H9 (cell line): ENCODE results near the gene HOATZ. TPM values are rescaled to one million over a fixed set of nuclear protein-coding genes. Genes with fewer than 3 reads are reported as not detected.

ENCODE experiments used
- DNase-seq: peaks from one replicate; pipeline ENCODE4 v3.0.0-alpha.2; 2017
- H2AFZ ChIP-seq: one replicate; pipeline ENCODE4 v1.6.1; 2013; ENCODE audit warnings: mild to moderate bottlenecking, low read length, control low read depth, moderate library complexity
- H2AK5ac ChIP-seq: 2 replicates; pipeline ENCODE4 v1.6.1; 2013; ENCODE audit warnings: low read length, control low read depth, mixed read lengths; ENCODE audit not compliant: insufficient read length
- H2BK120ac ChIP-seq: one replicate; pipeline ENCODE4 v1.6.1; 2013; ENCODE audit warnings: low read depth, mild to moderate bottlenecking, low read length, control low read depth, inconsistent platforms; ENCODE audit not compliant: poor library complexity, severe bottlenecking
- H2BK12ac ChIP-seq: 2 replicates; pipeline ENCODE4 v1.6.1; 2013; ENCODE audit warnings: low read length, control low read depth, mixed read lengths, low read depth; ENCODE audit not compliant: insufficient read length
- H2BK15ac ChIP-seq: 2 replicates; pipeline ENCODE4 v1.6.1; 2013; ENCODE audit warnings: low read depth, low read length, control low read depth
- H2BK20ac ChIP-seq: one replicate; pipeline ENCODE4 v1.6.1; 2013; ENCODE audit warnings: low read depth, mild to moderate bottlenecking, low read length, control low read depth, inconsistent platforms; ENCODE audit not compliant: poor library complexity, severe bottlenecking
- H2BK5ac ChIP-seq: 2 replicates; pipeline ENCODE4 v1.6.1; 2013; ENCODE audit warnings: low read length, control low read depth, mixed read lengths; ENCODE audit not compliant: insufficient read length
- H3K14ac ChIP-seq: 2 replicates; pipeline ENCODE4 v1.6.1; 2013; ENCODE audit warnings: low read length, control low read depth; ENCODE audit not compliant: insufficient read depth
- H3K18ac ChIP-seq: 2 replicates; pipeline ENCODE4 v1.6.1; 2013; ENCODE audit warnings: low read depth, mild to moderate bottlenecking, mixed read lengths, low read length, control low read depth; ENCODE audit not compliant: insufficient read length
- H3K23ac ChIP-seq: 2 replicates; pipeline ENCODE4 v1.6.1; 2013; ENCODE audit warnings: low read length, control low read depth, mixed read lengths, low read depth; ENCODE audit not compliant: insufficient read length
- H3K23me2 ChIP-seq: 2 replicates; pipeline ENCODE4 v1.6.1; 2013; ENCODE audit warnings: low read depth, mild to moderate bottlenecking, mixed read lengths, low read length, control low read depth; ENCODE audit not compliant: insufficient read length, poor library complexity, severe bottlenecking
- H3K27ac ChIP-seq: 2 replicates; pipeline ENCODE4 v1.5.1; 2013; ENCODE audit warnings: low read length, control low read depth, mixed read lengths, low read depth; ENCODE audit not compliant: insufficient read length
- H3K27me3 ChIP-seq: 2 replicates; pipeline ENCODE4 v1.6.1; 2013; ENCODE audit warnings: low read length, control low read depth, inconsistent platforms; ENCODE audit not compliant: insufficient read depth
- H3K4ac ChIP-seq: 2 replicates; pipeline ENCODE4 v1.6.1; 2013; ENCODE audit warnings: low read depth, mild to moderate bottlenecking, control low read depth, inconsistent platforms, low read length, moderate library complexity
- H3K4me1 ChIP-seq: 2 replicates; pipeline ENCODE4 v1.6.1; 2013; ENCODE audit warnings: low read length, control low read depth, inconsistent platforms; ENCODE audit not compliant: insufficient read depth
- H3K4me2 ChIP-seq: 2 replicates; pipeline ENCODE4 v1.6.1; 2013; ENCODE audit warnings: low read length, control low read depth, mixed read lengths; ENCODE audit not compliant: insufficient read length, insufficient read depth
- H3K56ac ChIP-seq: 2 replicates; pipeline ENCODE4 v1.6.1; 2013; ENCODE audit warnings: low read depth, mild to moderate bottlenecking, mixed read lengths, low read length, control low read depth; ENCODE audit not compliant: insufficient read length
- H3K79me1 ChIP-seq: 2 replicates; pipeline ENCODE4 v1.6.1; 2013; ENCODE audit warnings: low read depth, mild to moderate bottlenecking, moderate library complexity, low read length, control low read depth, inconsistent platforms; ENCODE audit not compliant: insufficient read depth, poor library complexity, severe bottlenecking
- H3K79me2 ChIP-seq: 2 replicates; pipeline ENCODE4 v1.6.1; 2013; ENCODE audit warnings: low read length, control low read depth, inconsistent platforms; ENCODE audit not compliant: insufficient read depth
- H3K9ac ChIP-seq: 2 replicates; pipeline ENCODE4 v1.6.1; 2013; ENCODE audit warnings: low read length, control low read depth, mixed read lengths; ENCODE audit not compliant: insufficient read length; ENCODE audit errors: extremely low read depth
- H3K9me3 ChIP-seq: one replicate; pipeline ENCODE4 v1.6.1; 2013; ENCODE audit warnings: low read depth, low read length, inconsistent platforms; ENCODE audit not compliant: control insufficient read depth
- H3T11ph ChIP-seq: one replicate; pipeline ENCODE4 v1.6.1; 2013; ENCODE audit warnings: mild to moderate bottlenecking, low read length, control low read depth, inconsistent platforms
- H4K20me1 ChIP-seq: one replicate; pipeline ENCODE4 v1.6.1; 2013; ENCODE audit not compliant: control insufficient read depth, insufficient read length, insufficient read depth
- H4K5ac ChIP-seq: 2 replicates; pipeline ENCODE4 v1.6.1; 2013; ENCODE audit warnings: low read depth, mild to moderate bottlenecking, mixed read lengths, low read length, control low read depth; ENCODE audit not compliant: insufficient read length
- H4K8ac ChIP-seq: replicated peaks from 2 replicates; pipeline ENCODE4 v1.6.1; 2013; ENCODE audit warnings: low read length, control low read depth, mixed read lengths, low read depth; ENCODE audit not compliant: insufficient read length
- H4K91ac ChIP-seq: 2 replicates; pipeline ENCODE4 v1.6.1; 2013; ENCODE audit warnings: low read depth, mild to moderate bottlenecking, moderate library complexity, mixed read lengths, low read length, control low read depth; ENCODE audit not compliant: insufficient read length
- H3K27ac Mint-ChIP-seq, 3 experiments: 2 replicates in 2 of 3; 3 replicates in 1 of 3; pipeline ENCODE4 v1.8.0; 2020 to 2021; ENCODE audit warnings: mixed read lengths in 3 of 3, mild to moderate bottlenecking in 1 of 3, moderate library complexity in 1 of 3
- H3K27me3 Mint-ChIP-seq: 2 replicates; pipeline ENCODE4 v1.8.0; 2021; ENCODE audit warnings: low read depth, mild to moderate bottlenecking, moderate library complexity, mixed read lengths
- H3K36me3 Mint-ChIP-seq, 3 experiments: 2 replicates in 2 of 3; 3 replicates in 1 of 3; pipeline ENCODE4 v1.8.0; 2020 to 2021; ENCODE audit warnings: low read depth in 3 of 3, mixed read lengths in 3 of 3; ENCODE audit not compliant: insufficient read depth in 1 of 3
- H3K4me1 Mint-ChIP-seq, 2 experiments: 2 replicates each; pipeline ENCODE4 v1.8.0; 2020; ENCODE audit warnings: mixed read lengths in 2 of 2
- H3K4me3 Mint-ChIP-seq, 2 experiments: 2 replicates in 1 of 2; 3 replicates in 1 of 2; pipeline ENCODE4 v1.8.0; 2020 to 2021; ENCODE audit warnings: mild to moderate bottlenecking in 2 of 2, mixed read lengths in 2 of 2, moderate library complexity in 1 of 2
- H3K9me3 Mint-ChIP-seq, 2 experiments: 2 replicates in 1 of 2; 3 replicates in 1 of 2; pipeline ENCODE4 v1.8.0; 2020; ENCODE audit warnings: mild to moderate bottlenecking in 2 of 2, mixed read lengths in 2 of 2, moderate library complexity in 1 of 2
- WGBS: extraction: QIAGEN DNeasy Blood & Tissue Kit; methylation state at CpG from one replicate; pipeline ENCODE4 v1.1.7; 2013; ENCODE audit warnings: missing lambda C conversion rate, low lambda C conversion rate, mixed read lengths; ENCODE audit not compliant: insufficient read length; ENCODE audit errors: extremely low coverage; 5-methylcytosine and 5-hydroxymethylcytosine counted together
- total RNA-seq: library from RNA; stranded (reverse); gene quantifications from 2 replicates; pipeline ENCODE4 v1.2.1, GENCODE V29; 2021
- TF ChIP-seq, protein P1 (sequence below): fragments of 200-600 bp; sonication (generic); conservative IDR thresholded peaks from 3 replicates; pipeline ENCODE4 v1.8.0; 2021; ENCODE audit warnings: antibody characterized with exemption, mild to moderate bottlenecking

Gene HOATZ
- total RNA-seq, 1 experiment from 2014 or later = not detected

DNA sequence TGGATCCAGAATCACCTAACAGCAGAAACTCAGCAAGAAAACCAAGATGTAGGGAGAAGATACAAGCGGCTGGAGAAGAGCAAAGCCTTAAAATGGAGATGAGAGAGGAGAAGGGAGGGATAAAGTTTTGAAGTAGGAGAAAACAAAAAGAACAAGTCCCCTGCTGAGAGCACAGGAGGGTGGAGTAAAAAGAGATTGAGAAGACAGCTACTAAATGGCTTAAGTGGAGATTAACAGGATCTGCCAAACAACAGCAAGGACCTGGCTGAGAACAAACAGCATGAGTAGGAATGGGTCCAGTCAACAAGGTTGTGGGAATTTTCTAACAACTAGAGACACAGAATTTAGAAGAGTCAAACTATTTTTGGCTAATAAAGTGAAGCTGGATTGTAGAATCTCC, 20.5 kb upstream of the HOATZ start:
- H2BK12ac ChIP-seq = no peak overlapping the region
- H2AFZ ChIP-seq = no peak overlapping the region
- Mint-ChIP-seq H3K4me3 (no peak overlapping the region), H3K4me1 (peaks cover 15 to 20% of the 10 kb centered on the region in 2 experiments), H3K27ac (no peak overlapping the region; a peak in 1 of 7 replicates), H3K27me3 (peaks cover 30% of the 10 kb centered on the region), H3K36me3 (no peaks in the 10 kb centered on the region), H3K9me3 (peaks cover 2% of the 10 kb centered on the region in 2 experiments; a peak in 2 of 5 replicates)
- WGBS = no CpG with 5 or more reads among the region's 1 CpG
- H3K27ac ChIP-seq = no peak overlapping the region
- no peaks in the 10 kb centered on the region for H3K23me2 ChIP-seq
- H3K79me2 ChIP-seq = no peaks in the 10 kb centered on the region
- no peak overlapping the region for H3K4me2 ChIP-seq
- TF ChIP-seq, protein P1, sequence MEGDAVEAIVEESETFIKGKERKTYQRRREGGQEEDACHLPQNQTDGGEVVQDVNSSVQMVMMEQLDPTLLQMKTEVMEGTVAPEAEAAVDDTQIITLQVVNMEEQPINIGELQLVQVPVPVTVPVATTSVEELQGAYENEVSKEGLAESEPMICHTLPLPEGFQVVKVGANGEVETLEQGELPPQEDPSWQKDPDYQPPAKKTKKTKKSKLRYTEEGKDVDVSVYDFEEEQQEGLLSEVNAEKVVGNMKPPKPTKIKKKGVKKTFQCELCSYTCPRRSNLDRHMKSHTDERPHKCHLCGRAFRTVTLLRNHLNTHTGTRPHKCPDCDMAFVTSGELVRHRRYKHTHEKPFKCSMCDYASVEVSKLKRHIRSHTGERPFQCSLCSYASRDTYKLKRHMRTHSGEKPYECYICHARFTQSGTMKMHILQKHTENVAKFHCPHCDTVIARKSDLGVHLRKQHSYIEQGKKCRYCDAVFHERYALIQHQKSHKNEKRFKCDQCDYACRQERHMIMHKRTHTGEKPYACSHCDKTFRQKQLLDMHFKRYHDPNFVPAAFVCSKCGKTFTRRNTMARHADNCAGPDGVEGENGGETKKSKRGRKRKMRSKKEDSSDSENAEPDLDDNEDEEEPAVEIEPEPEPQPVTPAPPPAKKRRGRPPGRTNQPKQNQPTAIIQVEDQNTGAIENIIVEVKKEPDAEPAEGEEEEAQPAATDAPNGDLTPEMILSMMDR = no peak
- no peaks in the 10 kb centered on the region for H3K9me3 ChIP-seq
- no peak overlapping the region for H2BK15ac ChIP-seq
- no peaks in the 10 kb centered on the region for H4K20me1 ChIP-seq
- no peak overlapping the region for H4K5ac ChIP-seq
- H3K79me1 ChIP-seq = no peaks in the 10 kb centered on the region
- no peak overlapping the region for H4K91ac ChIP-seq
- H3K27me3 ChIP-seq = no peaks in the 10 kb centered on the region
- no peak overlapping the region for H3K9ac ChIP-seq
- no peak overlapping the region for H2BK20ac ChIP-seq
- H3K56ac ChIP-seq = no peak overlapping the region
- H3K18ac ChIP-seq = no peak overlapping the region
- no peak overlapping the region for H4K8ac ChIP-seq
- no peaks in the 10 kb centered on the region; the same call in 1 of the 2 replicates for H3K4me1 ChIP-seq
- no peak overlapping the region for H3K23ac ChIP-seq
- DNase-seq = no peak
- no peak overlapping the region for H3T11ph ChIP-seq
- H3K4ac ChIP-seq = no peak overlapping the region
- no peak overlapping the region for H2BK120ac ChIP-seq
- H2AK5ac ChIP-seq = no peak overlapping the region
- no peak overlapping the region for H3K14ac ChIP-seq
- H2BK5ac ChIP-seq = no peak overlapping the region
